GM12892 (cell line): ENCODE measurements around the gene PDE7B.

Experiments
- POLR2A ChIP-seq: IDR thresholded peaks from 2 replicates; pipeline ENCODE4 v1.6.1; 2011; ENCODE audit warnings: low read depth, low read length, control low read depth
- POLR2AphosphoS5 ChIP-seq: IDR thresholded peaks from 2 replicates; pipeline ENCODE4 v1.6.1; 2011; ENCODE audit warnings: low read depth, low read length, control low read depth

GRCh38 chr6:136079701-136080565 is 228.4 kb downstream of the PDE7B start:
- TF ChIP-seq POLR2AphosphoS5 (no peak), POLR2A (no peak)
